Nephron progenitor cell (in vitro differentiated cells): ENCODE measurements around the gene GPS1.
A peak's percentile ranks its signal among the peaks of the same experiment; 100 is the strongest.

Source experiments
- DNase-seq: peaks from one replicate; pipeline ENCODE4 v3.0.0; 2021
- H3K27ac Mint-ChIP-seq: 2 replicates; pipeline ENCODE4 v1.8.0; 2021; ENCODE audit warnings: mild to moderate bottlenecking, moderate library complexity, mixed read lengths
- H3K27me3 Mint-ChIP-seq: 2 replicates; pipeline ENCODE4 v1.8.0; 2021; ENCODE audit warnings: mild to moderate bottlenecking, low read depth, mixed read lengths; ENCODE audit not compliant: poor library complexity
- H3K36me3 Mint-ChIP-seq: 2 replicates; pipeline ENCODE4 v1.8.0; 2021; ENCODE audit warnings: low read depth, mixed read lengths
- H3K4me1 Mint-ChIP-seq: 2 replicates; pipeline ENCODE4 v1.8.0; 2021; ENCODE audit warnings: mixed read lengths
- H3K4me3 Mint-ChIP-seq: 2 replicates; pipeline ENCODE4 v1.8.0; 2021; ENCODE audit warnings: mild to moderate bottlenecking, moderate library complexity, mixed read lengths
- H3K9me3 Mint-ChIP-seq: 2 replicates; pipeline ENCODE4 v1.8.0; 2021; ENCODE audit warnings: mild to moderate bottlenecking, moderate library complexity, mixed read lengths
- CTCF ChIP-seq: fragments of 200-600 bp; sonication (generic); IDR thresholded peaks from 2 replicates; pipeline ENCODE4 v1.5.0; 2021; ENCODE audit warnings: antibody characterized with exemption

The GPS1 gene

GRCh38 chr17:82055965-82056728, 4.4 kb downstream of the GPS1 start:
- Mint-ChIP-seq H3K36me3 (no peaks in the 10 kb centered on the region), H3K27me3 (no peaks in the 10 kb centered on the region), H3K27ac (no peak overlapping the region), H3K4me3 (no peak overlapping the region), H3K4me1 (peaks cover 12% of the 10 kb centered on the region), H3K9me3 (no peaks in the 10 kb centered on the region)
- TF ChIP-seq CTCF, result no peak
- no peak for DNase-seq

GRCh38 chr17:82056729-82057621, 5.3 kb downstream of the GPS1 start:
- no peaks in the 10 kb centered on the region for H3K9me3 Mint-ChIP-seq

DNA sequence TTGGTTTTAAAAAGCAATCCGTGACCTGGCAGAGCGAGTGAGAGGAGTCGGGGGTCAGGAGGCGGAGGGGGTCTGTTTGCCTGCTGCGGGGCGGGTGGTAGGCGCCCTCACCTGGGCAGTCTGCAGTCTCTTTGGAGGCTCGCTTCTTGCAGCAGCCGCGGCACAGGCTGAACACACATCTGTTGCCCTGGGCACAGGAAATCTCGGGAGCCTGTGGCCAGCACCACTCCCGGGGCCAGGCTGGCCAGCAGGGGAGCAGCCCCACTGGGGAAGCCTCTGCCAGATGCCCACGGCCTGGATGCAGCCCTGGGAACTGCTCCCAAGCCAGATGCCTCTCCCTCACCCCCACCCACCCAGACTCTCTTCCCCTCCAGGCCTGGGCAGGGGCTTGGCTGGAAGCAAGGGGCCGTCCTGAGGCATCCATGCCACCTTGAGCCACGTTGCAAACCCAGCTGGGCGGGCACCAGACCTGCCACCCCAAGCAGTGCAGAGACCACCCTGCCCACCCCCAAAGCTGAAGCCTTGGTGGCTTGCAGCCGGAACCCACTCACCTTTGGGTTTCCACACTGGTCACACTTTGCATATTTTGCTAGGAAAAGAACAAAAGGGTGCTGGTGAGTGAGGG, 6.6 kb downstream of the GPS1 start:
- Mint-ChIP-seq H3K27me3 (no peaks in the 10 kb centered on the region), H3K4me3 (no peak overlapping the region), H3K27ac (peak overlapping the region; percentile 36), H3K9me3 (no peaks in the 10 kb centered on the region), H3K36me3 (no peaks in the 10 kb centered on the region), H3K4me1 (peaks cover 3% of the 10 kb centered on the region)
- no peak for DNase-seq
- TF ChIP-seq CTCF, result no peak

More at GRCh38 chr17:82056729-82057621, 5.3 kb downstream of the GPS1 start:
- Mint-ChIP-seq H3K27me3 (no peaks in the 10 kb centered on the region), H3K27ac (no peak overlapping the region), H3K36me3 (no peaks in the 10 kb centered on the region), H3K4me3 (no peak overlapping the region), H3K4me1 (peaks cover 12% of the 10 kb centered on the region)
- TF ChIP-seq CTCF, result no peak
- no peak for DNase-seq

- Mint-ChIP-seq H3K36me3 (no peaks in the 10 kb centered on the region), H3K4me3 (no peak overlapping the region), H3K4me1 (no peaks in the 10 kb centered on the region), H3K27me3 (no peaks in the 10 kb centered on the region), H3K9me3 (no peaks in the 10 kb centered on the region), H3K27ac (peak overlapping the region; percentile 36)
- DNase-seq, result no peak
- TF ChIP-seq CTCF, result no peak
Measured at GRCh38 chr17:82058855-82059249, 7.2 kb downstream of the GPS1 start.

DNA sequence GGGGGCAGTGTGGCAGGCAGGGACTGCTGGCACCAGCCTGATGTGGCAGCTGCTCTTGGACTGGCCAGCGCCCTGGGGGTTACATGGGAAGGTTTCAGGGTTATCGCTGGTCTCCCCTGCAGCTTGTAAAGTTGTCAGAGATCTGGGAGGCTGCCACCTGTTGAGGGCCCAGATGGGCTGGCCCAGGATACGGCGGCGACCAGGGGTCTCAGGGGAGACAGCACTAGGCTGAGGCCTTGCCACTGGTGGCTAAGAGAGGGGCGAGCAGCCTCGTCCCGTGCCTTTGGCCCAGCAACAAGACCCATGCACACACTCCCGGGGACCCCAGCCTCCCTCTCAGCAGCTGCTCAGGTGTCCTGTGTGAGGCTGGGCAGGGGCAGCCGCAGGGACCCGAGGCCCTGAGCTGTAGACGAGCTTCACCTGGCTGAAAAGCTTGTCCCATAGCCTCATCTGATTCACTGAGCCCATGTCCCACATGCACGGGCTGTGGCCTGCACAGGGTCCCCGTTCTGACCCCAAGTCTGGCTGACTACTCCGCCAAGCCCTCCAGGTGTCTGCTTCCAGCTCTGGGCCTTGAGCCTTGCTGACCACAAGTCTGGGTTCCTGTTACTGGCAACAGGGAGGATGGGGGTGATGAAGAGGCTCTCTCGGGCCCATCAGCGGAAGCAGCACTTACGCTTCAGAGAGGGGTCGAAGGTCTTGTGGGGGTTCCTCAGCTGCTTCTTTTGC, 7.7 kb downstream of the GPS1 start:
- Mint-ChIP-seq H3K4me1 (no peaks in the 10 kb centered on the region), H3K36me3 (no peaks in the 10 kb centered on the region), H3K27ac (peak overlapping the region; percentile 68), H3K9me3 (no peaks in the 10 kb centered on the region), H3K27me3 (no peaks in the 10 kb centered on the region), H3K4me3 (no peak overlapping the region)
- no peak for TF ChIP-seq CTCF
- no peak for DNase-seq
